GM20000 (cell line): ENCODE results near the gene TPRN.

Source experiments
- DNase-seq: peaks from one replicate; pipeline ENCODE4 v3.0.0; 2012; ENCODE audit warnings: low spot score
- TF ChIP-seq, protein P1 (sequence below): IDR thresholded peaks from 2 replicates; pipeline ENCODE4 v1.5.1; 2012; ENCODE audit warnings: mild to moderate bottlenecking, control low read depth; ENCODE audit errors: extremely low read depth, missing control alignments

Gene TPRN

DNA sequence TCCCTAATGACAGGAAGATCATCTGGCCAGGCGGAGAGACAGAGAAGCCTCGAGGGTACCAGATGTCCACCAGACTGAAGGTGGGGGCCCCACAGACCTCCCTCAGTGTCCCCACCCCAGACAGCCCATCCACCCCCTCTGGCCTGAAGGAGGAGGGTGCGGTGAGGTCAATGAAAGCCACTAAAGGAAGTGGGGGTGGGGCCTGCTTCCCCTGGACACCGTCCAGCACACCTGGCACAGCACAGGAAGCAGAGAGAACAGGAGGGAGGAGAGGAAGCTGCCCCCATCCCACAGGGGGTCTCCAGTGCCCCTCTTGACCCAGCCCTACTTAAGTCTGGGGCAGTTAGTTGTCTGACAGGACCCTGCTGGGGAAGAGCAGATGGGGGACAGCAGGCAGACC, 41.9 kb downstream of the TPRN start:
- DNase-seq, result no peak
- TF ChIP-seq, protein P1, sequence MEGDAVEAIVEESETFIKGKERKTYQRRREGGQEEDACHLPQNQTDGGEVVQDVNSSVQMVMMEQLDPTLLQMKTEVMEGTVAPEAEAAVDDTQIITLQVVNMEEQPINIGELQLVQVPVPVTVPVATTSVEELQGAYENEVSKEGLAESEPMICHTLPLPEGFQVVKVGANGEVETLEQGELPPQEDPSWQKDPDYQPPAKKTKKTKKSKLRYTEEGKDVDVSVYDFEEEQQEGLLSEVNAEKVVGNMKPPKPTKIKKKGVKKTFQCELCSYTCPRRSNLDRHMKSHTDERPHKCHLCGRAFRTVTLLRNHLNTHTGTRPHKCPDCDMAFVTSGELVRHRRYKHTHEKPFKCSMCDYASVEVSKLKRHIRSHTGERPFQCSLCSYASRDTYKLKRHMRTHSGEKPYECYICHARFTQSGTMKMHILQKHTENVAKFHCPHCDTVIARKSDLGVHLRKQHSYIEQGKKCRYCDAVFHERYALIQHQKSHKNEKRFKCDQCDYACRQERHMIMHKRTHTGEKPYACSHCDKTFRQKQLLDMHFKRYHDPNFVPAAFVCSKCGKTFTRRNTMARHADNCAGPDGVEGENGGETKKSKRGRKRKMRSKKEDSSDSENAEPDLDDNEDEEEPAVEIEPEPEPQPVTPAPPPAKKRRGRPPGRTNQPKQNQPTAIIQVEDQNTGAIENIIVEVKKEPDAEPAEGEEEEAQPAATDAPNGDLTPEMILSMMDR, result no peak

DNA sequence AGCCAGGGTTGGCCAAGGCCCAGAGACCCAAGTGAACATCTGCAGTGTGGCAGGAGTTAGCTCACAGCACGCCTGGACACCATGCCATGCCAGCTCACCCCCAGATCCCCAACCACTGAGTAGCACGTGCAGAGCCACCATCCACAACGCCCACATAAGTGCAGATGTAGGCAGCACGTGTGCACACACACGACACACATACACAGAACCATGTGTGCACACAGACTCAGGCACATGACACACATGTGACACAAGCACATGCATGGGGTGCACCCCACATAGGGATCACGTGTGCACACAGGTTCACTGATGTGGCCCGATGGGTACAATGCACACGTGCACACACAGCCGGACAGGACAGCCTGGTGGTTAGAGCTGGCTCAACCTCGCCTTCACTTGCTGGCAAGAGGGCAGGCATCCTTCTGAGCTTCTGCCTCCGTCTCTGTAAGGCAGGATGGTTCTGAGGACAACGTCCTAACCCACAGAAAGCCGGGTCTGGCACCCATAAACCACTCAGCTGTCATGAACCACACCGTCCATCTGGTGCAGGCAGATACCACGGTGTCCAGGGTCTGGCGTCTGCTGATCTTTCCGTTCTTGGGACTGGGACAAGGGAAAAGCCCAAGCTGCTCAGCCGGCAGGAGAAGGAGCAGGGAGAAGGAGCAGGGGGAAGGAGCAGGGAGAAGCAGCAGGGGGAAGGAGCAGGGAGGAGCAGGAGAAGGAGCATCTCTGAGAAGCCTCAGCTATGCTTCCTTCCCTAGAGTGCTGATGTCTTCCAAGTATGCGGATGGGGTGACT, 42.7 kb downstream of the TPRN start:
- no peak for DNase-seq
- TF ChIP-seq, protein P1, result no peak

DNA sequence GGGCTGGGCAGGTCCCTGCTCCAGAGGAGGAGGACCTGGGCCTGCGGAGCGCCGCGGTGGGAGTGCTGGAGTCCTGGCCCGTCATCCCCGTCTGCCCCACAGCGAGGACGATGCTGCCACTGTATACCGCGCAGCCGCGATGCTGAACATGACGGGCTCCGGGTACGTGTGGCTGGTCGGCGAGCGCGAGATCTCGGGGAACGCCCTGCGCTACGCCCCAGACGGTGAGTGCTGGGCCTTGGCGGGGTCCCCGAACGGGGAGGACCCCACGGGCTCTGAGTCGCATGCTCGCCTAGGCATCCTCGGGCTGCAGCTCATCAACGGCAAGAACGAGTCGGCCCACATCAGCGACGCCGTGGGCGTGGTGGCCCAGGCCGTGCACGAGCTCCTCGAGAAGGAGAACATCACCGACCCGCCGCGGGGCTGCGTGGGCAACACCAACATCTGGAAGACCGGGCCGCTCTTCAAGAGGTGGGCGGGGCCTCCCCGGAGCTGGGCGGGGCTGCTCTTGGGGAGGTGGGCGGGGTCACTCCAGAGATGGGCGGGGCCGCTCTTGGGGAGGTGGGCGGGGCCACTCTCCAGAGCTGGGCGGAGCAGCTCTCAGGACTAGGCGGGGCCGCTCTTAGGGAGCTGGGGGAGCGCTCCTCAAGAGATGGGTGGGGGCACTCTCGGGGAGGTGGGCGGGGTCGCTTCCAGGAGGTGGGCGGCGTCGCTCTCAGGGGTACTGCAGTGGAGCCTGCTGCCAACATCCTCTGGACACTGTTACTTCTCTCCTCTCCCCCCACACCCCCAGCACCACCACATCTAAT, 43.8 kb downstream of the TPRN start:
- DNase-seq, result peak; percentile 87
- TF ChIP-seq, protein P1, result no peak

DNA sequence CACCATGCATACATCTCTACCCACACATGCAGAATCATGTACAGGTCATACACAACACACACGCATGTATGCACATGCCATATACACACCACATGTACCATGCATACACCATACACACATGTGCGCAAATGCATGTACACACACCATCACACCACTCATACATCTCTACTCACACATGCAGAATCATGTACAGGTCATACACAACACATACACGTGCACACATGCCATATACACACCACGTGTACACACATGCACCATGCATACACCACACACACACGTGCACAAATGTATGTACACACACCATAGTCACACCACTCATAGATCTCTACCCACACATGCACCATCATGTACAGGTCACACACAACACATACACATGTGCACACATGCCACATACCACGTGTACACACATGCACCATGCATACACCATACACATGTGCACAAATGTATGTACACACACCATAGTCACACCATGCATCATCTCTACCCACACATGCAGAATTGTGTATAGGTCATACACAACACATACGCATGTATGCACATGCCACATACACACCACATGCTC, 47.6 kb downstream of the TPRN start:
- no peak for DNase-seq
- TF ChIP-seq, protein P1, result no peak

DNA sequence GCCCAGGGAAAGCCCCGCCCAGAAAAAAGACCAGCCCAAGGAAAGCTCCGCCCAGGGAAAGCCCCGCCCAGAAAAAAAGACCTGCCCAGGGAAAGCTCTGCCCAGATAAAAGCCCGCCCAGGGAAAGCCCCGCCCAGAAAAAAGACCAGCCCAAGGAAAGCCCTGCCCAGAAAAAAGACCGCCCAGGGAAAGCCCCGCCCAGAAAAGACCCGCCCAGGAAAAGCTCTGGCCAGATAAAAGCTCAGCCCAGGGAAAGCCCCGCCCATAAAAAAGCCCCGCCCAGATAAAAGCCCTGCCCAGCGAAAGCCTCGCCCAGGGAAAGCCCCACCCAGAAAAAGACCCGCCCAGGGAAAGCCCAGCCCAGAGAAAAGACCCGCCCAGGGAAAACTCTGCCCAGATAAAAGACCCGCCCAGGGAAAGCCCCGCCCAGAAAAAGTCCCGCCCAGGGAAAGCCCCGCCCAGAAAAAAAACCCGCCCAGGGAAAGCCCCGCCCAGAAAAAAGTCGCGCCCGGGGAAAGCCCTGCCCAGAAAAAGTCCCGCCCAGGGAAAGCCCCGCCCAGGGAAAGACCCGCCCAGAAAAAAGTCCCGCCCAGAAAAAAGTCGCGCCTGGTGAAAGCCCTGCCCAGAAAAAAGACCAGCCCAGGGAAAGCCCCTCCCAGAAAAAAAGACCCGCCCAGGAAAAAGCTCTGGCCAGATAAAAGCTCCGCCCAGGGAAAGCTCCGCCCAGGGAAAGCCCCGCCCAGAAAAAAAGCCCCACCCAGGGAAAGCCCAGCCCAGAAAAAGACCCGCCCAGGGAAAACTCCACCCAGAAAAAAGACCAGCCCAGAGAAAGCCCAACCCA, 49.7 kb downstream of the TPRN start:
- TF ChIP-seq, protein P1, result no peak
- peak; percentile 91 for DNase-seq

DNA sequence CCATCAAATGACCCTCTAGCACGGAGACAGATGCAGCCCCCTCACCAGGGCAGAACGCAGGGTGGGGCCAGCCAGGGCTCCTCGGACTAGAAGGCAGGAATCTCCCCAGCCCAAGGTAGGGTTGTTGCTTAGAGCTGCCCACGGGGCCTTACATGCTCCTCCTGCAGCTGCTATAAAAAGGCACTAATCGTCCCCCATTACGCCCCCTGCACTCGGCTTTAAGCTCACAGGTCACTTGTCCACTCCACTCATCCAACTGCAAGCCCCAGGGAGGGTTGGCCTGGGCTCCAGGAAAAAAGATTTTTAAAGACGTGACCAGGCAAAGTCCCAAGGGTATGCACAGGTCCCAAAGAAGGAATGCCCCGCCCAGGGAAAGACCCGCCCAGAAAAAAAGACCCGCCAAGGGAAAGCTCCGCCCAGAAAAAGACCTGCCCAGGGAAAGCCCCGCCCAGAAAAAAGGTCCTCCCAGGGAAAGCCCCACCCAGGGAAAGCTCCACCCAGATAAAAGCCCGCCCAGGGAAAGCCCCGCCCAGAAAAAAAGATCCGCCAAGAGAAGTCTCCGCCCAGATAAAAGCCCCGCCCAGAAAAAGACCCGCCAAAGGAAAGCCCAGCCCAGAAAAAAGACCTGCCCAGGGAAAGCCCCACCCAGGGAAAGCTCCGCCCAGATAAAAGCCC, 50.5 kb downstream of the TPRN start:
- TF ChIP-seq, protein P1, result no peak
- peak; percentile 94 for DNase-seq
